ENCODE results near the gene FAF2. TPM values are rescaled to one million over a fixed set of nuclear protein-coding genes. Genes with fewer than 3 reads are reported as not detected.
A peak's percentile ranks its signal among the peaks of the same experiment; 100 is the strongest.

FAF2 gene
- total RNA-seq, 1 experiment from 2014 or later, result 44.4 TPM

DNA sequence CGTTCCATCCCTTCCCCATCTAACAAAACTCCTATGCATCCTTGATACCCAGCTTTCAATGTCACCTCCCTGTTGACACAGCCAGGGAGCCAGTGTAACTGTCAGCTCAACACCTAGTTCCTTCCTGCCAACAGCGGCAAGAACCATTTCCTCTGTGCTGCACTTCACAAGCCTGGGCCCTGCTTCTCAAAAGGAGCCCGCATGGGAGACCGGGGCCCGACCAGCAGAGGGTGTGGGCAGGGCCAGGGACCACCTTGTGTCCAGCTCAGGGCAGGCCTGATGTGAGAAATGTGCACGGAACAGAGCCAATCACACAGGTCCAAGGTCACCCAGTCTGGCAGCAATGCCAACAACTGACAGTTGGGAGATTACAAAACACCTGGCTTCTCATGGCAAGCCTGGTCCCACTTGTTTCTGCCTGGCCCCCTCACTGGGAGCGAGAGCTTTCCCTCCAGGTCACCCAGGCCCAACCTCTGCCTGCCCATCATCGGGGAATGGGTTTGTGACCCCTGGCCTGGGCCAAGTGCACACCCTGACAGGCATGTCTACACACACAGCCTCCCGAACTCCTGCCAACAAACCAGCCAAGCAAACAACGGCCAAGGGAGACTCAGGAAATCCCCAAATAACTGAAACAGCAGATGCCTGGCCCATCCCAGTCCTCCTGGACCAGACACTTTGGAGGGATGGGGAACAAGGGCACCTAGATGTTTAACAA lies 85.9 kb downstream of the FAF2 start:
- Histone ChIP-seq H2BK120ac (ENCODE audit: low read depth, low read length, poor library complexity, severe bottlenecking) (no peak overlapping the region), H4K20me1 (ENCODE audit: control insufficient read depth, insufficient read depth, insufficient read length) (peaks cover 2% of the 10 kb centered on the region), H3K4me1 (ENCODE audit: insufficient read depth, low read length) (no peaks in the 10 kb centered on the region; the same call in 1 of the 2 replicates), H2BK12ac (ENCODE audit: insufficient read length, low read depth, low read length) (no peak overlapping the region), H3K9me3 (ENCODE audit: control insufficient read depth, low read depth, low read length) (no peaks in the 10 kb centered on the region), H3K23me2 (ENCODE audit: insufficient read length, low read depth, low read length, poor library complexity, severe bottlenecking) (peaks cover 11% of the 10 kb centered on the region), H4K8ac (replicated peaks; ENCODE audit: insufficient read length, low read depth, low read length) (no peak overlapping the region), H2BK15ac (ENCODE audit: low read depth, low read length) (no peak overlapping the region), H3K23ac (ENCODE audit: insufficient read length, low read depth, low read length) (no peak overlapping the region), H4K91ac (ENCODE audit: insufficient read length, low read depth, low read length) (no peak overlapping the region), H2AFZ (ENCODE audit: low read length) (no peak overlapping the region), H3K27ac (ENCODE audit: insufficient read length, low read depth, low read length) (no peak overlapping the region), H3K4me2 (ENCODE audit: insufficient read depth, insufficient read length, low read length) (no peak overlapping the region), H3K18ac (ENCODE audit: insufficient read length, low read depth, low read length) (no peak overlapping the region), H3K14ac (ENCODE audit: insufficient read depth, low read length) (no peak overlapping the region), H3K56ac (ENCODE audit: insufficient read length, low read depth, low read length) (no peak overlapping the region), H2BK5ac (ENCODE audit: insufficient read length, low read length) (no peak overlapping the region), H3K4ac (ENCODE audit: low read depth, low read length) (no peak overlapping the region), H3K79me1 (ENCODE audit: insufficient read depth, low read depth, low read length, poor library complexity, severe bottlenecking) (peaks cover 3% of the 10 kb centered on the region), H2AK5ac (ENCODE audit: insufficient read length, low read length) (no peak overlapping the region), H2BK20ac (ENCODE audit: low read depth, low read length, poor library complexity, severe bottlenecking) (no peak overlapping the region), H3K79me2 (ENCODE audit: insufficient read depth, low read length) (peaks cover 38% of the 10 kb centered on the region), H3K9ac (ENCODE audit: extremely low read depth, insufficient read length, low read length) (no peak overlapping the region), H4K5ac (ENCODE audit: insufficient read length, low read depth, low read length) (no peak overlapping the region), H3T11ph (ENCODE audit: low read length) (no peak overlapping the region), H3K27me3 (ENCODE audit: insufficient read depth, low read length) (no peaks in the 10 kb centered on the region)
- WGBS (ENCODE audit: extremely low coverage, insufficient read length, low lambda C conversion rate), result no CpG with 5 or more reads among the region's 10 CpGs
- Mint-ChIP-seq H3K27me3 (ENCODE audit: low read depth) (no peaks in the 10 kb centered on the region), H3K4me1 (peaks cover 35 to 38% of the 10 kb centered on the region in 2 experiments), H3K36me3 (ENCODE audit: insufficient read depth in 1 of 3, low read depth in 3 of 3) (peaks cover 24 to 52% (median 51%) of the 10 kb centered on the region in 3 experiments), H3K9me3 (no peaks in the 10 kb centered on the region), H3K4me3 (peak overlapping the region; percentile 92 to 99), H3K27ac (peak overlapping the region; percentile 24 to 88 (median 86); a peak in 4 of 7 replicates)
- TF ChIP-seq, protein P1, sequence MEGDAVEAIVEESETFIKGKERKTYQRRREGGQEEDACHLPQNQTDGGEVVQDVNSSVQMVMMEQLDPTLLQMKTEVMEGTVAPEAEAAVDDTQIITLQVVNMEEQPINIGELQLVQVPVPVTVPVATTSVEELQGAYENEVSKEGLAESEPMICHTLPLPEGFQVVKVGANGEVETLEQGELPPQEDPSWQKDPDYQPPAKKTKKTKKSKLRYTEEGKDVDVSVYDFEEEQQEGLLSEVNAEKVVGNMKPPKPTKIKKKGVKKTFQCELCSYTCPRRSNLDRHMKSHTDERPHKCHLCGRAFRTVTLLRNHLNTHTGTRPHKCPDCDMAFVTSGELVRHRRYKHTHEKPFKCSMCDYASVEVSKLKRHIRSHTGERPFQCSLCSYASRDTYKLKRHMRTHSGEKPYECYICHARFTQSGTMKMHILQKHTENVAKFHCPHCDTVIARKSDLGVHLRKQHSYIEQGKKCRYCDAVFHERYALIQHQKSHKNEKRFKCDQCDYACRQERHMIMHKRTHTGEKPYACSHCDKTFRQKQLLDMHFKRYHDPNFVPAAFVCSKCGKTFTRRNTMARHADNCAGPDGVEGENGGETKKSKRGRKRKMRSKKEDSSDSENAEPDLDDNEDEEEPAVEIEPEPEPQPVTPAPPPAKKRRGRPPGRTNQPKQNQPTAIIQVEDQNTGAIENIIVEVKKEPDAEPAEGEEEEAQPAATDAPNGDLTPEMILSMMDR (conservative IDR thresholded peaks at IDR 0.05), result no peak
- DNase-seq, result no peak

All from H9 (cell line).